PFSK-1 (cell line): ENCODE measurements around the gene EPAS1.

ENCODE experiments used
- FOXP2 ChIP-seq: optimal IDR thresholded peaks from 2 replicates; pipeline ENCODE3; 2011; ENCODE audit warnings: borderline replicate concordance, control low read depth, inconsistent platforms; ENCODE audit not compliant: insufficient read depth; ENCODE audit errors: extremely low read length, extremely low read depth
- POLR2AphosphoS5 ChIP-seq: IDR thresholded peaks from 2 replicates; pipeline ENCODE4 v1.6.1; 2012; ENCODE audit warnings: low read depth, mild to moderate bottlenecking, control low read depth, low read length, moderate library complexity
- SIN3A ChIP-seq: IDR thresholded peaks from 2 replicates; pipeline ENCODE4 v1.6.1; 2012; ENCODE audit warnings: mild to moderate bottlenecking, low read length, moderate library complexity, borderline replicate concordance; ENCODE audit not compliant: insufficient read depth
- TAF1 ChIP-seq: IDR thresholded peaks from 2 replicates; pipeline ENCODE4 v1.6.1; 2012; ENCODE audit warnings: low read length, control low read depth, borderline replicate concordance; ENCODE audit not compliant: insufficient read depth
- TF ChIP-seq, protein P1 (sequence below), 2 experiments: IDR thresholded peaks; 2 replicates each; pipeline versions ENCODE4 v1.6.1 to v1.8.0; 2011 to 2012; ENCODE audit warnings: low read depth in 2 of 2, low read length in 2 of 2, control low read depth in 1 of 2, inconsistent platforms in 1 of 2, mild to moderate bottlenecking in 1 of 2, moderate library complexity in 1 of 2; ENCODE audit not compliant: insufficient read depth in 1 of 2

The EPAS1 gene

DNA sequence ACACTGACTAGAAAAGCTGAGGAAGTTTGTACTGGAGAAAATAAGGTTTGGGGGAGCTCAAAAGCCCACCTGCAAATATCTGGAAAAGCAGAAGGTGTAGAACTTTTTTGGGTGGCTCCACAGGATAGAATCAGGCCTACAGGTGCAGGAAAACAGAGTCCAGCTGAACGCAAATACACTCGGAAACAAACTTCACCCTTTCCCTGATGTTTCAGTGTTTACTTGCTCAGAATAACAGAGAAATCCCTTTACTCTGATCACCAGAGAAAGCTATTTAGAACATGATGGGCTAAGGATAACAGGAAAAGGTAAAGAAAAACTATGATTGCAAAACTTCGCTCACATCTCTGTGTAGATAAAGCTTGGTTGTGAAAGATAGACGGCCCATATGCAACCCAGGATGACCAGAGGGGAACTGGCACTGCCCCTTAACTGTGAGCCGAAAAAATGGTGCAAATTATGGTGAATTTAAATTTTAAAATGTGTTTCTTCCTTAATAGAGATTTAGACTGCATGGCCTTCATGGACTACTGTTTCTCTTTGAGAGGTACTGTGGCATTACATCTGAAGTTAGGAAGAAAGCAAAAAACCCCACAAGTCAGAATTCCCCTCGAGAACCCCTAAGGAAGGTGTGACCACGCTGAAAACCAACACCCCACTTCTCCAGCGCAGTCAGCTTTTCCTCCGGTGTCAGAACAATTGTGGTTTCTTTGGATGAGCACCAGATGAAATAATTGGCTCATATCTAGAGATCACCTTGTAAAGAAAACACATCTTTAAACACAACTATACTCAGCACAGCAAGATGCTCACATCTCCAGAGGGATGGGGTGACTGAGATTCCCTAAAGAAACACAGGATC is 97.7 kb downstream of the EPAS1 start:
- TF ChIP-seq, protein P1, sequence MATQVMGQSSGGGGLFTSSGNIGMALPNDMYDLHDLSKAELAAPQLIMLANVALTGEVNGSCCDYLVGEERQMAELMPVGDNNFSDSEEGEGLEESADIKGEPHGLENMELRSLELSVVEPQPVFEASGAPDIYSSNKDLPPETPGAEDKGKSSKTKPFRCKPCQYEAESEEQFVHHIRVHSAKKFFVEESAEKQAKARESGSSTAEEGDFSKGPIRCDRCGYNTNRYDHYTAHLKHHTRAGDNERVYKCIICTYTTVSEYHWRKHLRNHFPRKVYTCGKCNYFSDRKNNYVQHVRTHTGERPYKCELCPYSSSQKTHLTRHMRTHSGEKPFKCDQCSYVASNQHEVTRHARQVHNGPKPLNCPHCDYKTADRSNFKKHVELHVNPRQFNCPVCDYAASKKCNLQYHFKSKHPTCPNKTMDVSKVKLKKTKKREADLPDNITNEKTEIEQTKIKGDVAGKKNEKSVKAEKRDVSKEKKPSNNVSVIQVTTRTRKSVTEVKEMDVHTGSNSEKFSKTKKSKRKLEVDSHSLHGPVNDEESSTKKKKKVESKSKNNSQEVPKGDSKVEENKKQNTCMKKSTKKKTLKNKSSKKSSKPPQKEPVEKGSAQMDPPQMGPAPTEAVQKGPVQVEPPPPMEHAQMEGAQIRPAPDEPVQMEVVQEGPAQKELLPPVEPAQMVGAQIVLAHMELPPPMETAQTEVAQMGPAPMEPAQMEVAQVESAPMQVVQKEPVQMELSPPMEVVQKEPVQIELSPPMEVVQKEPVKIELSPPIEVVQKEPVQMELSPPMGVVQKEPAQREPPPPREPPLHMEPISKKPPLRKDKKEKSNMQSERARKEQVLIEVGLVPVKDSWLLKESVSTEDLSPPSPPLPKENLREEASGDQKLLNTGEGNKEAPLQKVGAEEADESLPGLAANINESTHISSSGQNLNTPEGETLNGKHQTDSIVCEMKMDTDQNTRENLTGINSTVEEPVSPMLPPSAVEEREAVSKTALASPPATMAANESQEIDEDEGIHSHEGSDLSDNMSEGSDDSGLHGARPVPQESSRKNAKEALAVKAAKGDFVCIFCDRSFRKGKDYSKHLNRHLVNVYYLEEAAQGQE (IDR thresholded peaks at IDR 0.05; ENCODE audit: insufficient read depth in 1 of 2, low read depth in 2 of 2, low read length in 2 of 2), result no peak
- TF ChIP-seq POLR2AphosphoS5 (no peak), FOXP2 (no peak), TAF1 (no peak), SIN3A (no peak)

DNA sequence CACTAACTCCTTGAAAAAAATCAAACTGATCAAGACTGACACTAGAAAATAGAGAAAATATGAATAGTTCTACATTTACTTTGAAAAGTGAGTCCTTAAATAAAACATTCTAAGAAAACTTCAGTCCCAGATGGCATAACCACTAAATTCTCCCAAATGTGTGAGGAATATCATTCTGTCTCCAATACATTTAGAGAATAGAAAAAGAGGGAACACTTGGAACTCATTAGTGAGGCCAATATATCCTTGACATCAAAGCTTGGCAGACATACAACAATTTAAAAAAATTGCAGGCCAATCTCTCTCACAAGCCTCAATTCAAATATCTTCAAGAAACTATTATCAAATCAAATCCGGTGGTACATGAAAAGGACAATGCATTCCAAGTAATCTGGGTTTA is 102.8 kb downstream of the EPAS1 start:
- TF ChIP-seq POLR2AphosphoS5, result no peak
- TF ChIP-seq FOXP2, result no peak
- TF ChIP-seq, protein P1 (IDR thresholded peaks at IDR 0.05; ENCODE audit: insufficient read depth in 1 of 2, low read depth in 2 of 2, low read length in 2 of 2), result no peak
- no peak for TF ChIP-seq TAF1
- TF ChIP-seq SIN3A, result no peak

DNA sequence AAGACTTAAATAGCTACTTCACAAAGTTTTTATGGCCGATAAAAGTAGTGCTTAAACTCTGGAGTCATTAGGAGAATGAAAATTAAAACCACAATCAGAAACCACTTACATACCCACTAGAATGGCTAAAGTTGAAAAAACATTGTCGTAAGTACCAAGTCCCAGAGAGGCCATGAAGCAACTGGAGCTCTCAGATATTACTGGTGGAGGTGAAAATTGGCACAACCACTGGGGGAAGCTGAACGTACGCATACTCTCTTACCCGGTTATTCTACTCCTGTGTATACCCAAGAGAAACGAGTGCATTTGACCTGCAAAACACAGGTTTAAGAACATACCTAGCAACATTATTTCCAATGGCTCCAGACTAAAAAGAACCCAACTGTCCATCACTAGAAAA is 105.7 kb downstream of the EPAS1 start:
- TF ChIP-seq FOXP2, result no peak
- TF ChIP-seq, protein P1 (IDR thresholded peaks at IDR 0.05; ENCODE audit: insufficient read depth in 1 of 2, low read depth in 2 of 2, low read length in 2 of 2), result no peak
- TF ChIP-seq POLR2AphosphoS5, result no peak
- no peak for TF ChIP-seq SIN3A
- TF ChIP-seq TAF1, result no peak

DNA sequence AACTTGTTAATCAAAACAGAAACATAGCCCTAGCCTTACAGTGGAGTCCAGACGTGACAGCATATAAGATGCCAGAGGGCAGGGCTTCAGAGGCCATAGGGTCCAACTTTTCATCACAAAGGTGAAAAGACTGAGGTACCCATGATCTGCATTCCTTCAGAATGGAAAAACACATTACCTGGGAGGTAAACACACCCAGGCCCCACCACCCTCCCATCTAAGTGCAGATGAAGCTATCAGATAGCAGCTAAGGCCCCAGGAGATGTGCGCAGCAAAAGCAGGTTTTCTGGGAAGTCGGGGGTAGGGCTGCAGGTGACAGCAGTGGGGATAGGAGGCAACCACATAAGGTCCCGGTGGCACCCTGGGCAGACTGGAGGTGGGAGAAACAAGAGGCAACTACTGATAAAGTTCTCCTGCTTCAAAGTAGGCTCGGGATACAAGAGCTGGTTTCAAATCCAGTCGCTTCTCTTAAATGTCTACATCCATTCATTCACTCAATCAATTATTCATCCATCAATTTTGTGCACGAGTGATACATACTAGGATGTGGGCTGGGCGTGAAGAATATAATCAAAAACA is 107.1 kb downstream of the EPAS1 start:
- no peak for TF ChIP-seq SIN3A
- TF ChIP-seq FOXP2, result no peak
- TF ChIP-seq TAF1, result no peak
- no peak for TF ChIP-seq POLR2AphosphoS5
- TF ChIP-seq, protein P1 (IDR thresholded peaks at IDR 0.05; ENCODE audit: insufficient read depth in 1 of 2, low read depth in 2 of 2, low read length in 2 of 2), result no peak
